DMS 273 (cell line): ENCODE data around the gene DCC.

Experiments used
- DNase-seq: peaks from one replicate; lab custom pipeline; 2025; ENCODE audit not compliant: unreplicated experiment; lab: John Stamatoyannopoulos, UW

DCC gene

DNA sequence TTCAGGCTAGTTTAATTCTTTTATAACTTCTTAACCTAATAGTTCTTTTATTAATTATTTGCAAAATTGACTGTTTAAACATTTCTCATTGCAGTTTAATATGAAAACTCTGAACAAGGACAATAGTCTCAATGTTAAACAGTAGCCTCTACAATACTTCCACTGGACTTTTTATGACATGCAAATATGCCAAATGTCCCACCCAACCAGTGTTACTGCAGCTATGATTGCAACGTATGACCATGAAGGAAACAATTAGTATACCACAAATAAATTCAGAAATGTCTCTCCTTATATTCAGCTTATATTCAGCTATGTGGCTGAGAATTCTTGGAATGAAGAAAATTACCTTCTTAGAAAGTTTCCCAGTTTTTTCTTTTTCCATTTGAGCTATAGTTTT lies 688.6 kb downstream of the DCC start:
- no peak for DNase-seq

DNA sequence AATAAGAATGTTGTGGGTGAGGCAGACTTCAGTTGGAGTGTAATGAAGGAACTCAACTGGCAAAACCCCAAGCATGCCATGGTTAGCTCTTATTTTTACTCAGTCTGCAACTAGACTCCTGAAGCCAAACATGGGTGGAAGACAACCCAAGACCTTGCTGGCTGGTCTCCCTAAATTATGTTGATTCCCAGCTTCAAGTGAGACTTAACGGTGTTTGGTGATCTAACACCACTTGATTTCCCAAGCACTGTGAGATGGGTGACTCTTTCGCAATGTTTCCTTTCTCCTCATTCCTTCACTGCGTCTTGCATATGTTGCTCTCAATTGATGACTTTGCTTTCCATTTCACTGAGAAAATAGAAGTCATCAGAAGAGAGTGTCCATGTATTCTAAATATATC lies 693.1 kb downstream of the DCC start:
- DNase-seq, result no peak

DNA sequence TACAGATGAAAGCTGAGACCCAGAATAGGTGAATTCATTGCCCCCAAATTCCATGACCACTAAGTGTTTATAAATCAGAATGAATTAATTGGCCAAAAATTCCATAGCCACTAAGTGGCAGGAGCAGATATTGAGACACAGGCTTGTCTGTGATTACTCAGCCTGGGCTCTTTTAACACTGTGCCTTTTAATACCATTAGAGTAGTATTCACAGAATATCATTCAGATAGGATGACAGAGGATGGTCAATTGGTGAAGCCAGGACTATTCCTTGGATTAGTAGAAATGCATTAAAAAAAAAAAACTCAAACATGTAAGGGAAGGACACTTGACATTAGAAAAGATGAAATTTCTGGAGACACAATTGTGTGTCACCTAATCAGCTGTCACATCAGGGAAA lies 698.6 kb downstream of the DCC start:
- DNase-seq, result no peak

DNA sequence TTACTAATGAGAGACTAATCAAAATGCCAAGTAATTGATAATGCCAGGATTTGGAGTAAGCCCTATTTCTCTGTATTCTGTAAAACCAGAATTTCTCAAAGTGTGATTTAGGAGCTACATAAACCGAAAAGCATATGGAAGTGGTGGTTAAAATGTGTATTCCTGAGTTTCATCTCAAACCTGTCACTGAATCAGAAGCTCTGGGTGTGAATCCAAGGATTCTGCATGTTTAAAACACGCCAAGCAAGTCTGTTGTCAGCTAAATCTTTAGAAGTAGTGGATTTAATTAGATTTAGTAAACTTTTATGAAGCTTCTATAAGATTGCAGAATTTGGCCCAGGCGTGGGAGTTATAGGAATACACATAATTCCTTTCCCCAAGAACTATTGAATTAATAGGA lies 700.3 kb downstream of the DCC start:
- no peak for DNase-seq

DNA sequence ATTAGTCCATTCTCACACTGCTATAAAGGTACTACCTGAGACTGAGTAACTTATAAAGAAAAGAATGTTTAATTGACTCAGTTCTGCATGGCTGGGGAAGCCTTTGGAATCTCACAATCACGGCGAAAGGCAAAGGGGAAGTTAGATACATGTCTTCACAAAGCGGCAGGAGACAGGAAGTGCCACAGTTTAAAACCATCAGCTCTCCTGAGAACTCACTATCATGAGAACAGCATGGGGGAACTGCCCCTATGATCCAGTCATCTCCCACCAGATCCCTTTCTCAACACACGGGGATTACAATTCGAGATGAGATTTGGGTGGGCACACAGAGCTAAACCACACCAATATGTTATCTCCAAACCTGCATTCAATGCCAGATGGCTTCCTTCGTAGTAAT lies 716.1 kb downstream of the DCC start:
- DNase-seq, result no peak

DNA sequence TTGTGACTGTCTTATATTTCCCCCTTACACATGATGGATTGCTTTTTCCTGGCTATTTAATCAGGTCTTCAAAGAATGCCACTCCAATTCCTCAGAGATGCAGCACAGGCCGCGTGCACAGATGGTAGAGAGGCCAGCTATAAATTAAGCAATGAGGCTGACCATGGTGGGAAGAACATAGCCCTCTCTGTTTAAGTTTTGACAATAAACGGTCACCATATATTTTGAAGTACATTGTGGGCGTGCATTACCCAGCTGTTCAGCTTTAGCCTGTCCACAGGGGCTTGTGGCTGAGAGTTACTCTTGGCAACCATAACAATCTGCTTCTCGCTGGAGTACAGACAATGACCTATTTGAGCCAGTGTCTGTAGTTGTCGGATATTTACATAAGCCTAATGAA lies 730.8 kb downstream of the DCC start:
- no peak for DNase-seq

DNA sequence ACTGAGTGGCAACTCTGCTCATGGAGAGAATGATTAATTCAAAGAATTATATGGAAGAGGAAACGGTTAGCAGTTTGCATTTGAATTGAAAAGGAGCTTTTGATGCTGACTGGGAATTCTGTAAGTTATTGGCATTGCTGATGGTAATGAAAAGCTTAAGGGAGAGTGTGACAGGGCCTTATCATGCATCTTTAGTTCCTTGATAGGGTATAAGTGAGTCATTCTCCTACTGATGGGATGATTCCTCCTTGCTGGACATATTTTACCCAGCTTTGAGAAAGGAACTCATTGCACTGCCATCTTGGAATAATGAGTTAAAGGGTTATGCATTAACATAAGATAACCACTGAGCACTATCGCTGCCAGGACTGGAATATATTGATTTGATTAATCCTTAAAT lies 740.7 kb downstream of the DCC start:
- DNase-seq, result no peak

DNA sequence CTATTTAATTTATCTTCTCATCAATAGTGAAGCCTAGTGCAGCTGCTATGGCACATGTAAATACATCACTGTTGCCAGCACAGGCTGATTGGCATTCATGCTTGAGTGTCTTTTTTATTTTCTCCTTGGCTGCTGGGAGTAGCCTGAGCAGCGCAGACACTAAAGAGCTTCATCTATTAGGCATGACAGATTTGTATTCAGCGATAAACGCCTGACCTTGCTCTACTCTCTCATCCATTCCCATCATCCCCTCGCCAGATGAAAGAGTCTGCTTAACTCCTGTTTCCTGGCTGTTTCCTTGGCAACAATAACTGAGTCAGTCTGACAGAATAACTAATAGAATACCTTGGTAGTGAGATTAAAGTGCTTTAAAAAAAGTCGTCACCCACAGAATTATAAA lies 753.6 kb downstream of the DCC start:
- no peak for DNase-seq

DNA sequence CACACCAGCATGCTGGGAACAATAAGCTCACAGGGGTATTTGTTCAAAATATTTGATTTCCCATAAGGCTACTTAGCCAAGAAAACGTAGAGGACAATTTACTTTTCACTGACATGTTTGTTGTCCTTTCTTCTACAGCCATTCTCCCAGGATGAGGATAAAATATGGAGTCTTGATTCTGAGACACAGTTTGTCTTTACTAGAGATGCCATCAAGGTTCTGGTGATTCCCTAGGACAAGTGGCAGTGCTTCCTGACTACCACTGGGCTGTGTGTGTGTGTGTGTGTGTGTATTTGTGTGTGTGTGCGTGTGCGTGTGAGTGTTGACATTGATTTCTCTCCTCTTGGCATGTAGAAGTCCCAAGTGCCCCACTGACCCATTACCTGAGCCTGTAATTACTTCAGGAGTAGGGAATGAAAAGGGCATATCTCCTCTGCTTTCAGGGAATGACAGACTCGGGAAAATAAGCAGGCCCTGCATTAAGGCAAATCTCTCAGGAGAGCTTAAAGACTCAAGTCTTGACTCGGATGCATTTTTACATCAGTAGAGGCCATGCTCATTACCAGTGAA lies 761.6 kb downstream of the DCC start:
- no peak for DNase-seq

DNA sequence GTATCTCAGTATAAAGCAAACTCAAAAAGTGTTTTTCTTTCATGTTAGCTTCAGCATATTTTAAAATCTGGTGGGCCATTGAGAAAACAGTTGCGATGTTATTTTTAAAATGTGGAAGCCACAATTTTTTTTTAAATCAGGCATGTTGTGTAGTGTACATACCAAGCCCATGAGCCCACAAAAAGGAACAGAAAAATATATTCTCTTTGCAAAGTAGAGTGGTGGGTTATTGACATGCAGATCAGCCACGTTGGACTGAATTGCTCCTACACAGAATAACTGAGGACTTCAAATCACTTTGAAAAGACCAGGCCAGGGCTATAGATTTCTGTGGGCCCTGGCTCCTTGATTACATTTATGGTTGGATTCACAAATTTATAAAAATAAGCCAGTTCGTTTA lies 774.4 kb downstream of the DCC start:
- DNase-seq, result no peak

DNA sequence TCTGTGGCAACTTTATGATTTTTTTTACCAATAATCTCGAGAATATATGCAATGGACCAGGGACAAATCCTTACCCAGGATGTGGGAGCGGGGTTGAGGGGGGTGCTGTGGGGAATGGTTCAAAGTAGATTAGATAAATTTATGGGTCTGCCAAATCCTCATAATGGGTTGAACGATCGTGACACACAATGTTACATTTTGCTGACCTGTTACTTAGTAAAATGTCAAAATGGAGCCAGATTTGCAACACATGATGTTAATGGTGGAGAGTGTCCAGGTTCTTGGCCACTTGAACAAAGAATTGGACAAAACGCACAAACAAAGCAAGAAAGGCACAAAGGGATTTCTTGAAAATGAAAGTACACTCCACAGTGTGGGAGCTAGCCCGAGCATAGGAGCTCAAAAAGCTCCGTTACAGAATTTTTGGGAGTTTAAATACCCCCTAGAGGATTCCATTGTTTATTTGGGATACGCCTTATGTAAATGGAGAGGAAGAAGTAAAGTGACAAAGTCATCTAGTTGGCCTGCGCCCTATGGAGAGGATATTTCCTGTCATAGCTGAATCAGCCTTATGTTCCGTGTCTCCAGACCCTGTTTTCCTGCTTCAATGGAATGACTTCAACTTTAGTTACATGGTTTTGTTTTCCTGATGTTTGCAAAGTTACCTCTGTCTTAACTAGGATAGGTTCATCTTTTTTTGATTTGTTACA lies 776.0 kb downstream of the DCC start:
- no peak for DNase-seq

DNA sequence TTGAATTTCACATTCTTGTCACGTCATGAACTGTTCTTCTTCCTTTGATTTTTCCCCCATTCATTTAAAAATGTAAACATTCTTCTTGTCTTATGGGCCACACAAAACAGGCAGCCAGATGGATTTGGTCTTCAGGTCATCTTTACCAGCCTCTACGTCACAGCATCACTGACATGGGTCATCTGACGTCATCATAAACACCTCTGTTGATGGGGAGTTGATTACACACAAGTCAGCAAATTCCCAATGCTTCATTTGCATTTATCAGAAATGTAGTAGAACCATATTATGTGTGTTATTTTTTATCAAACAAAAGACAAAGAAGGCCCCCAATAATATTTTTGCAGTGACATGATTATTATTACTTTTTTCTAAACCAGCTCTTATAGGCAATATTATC lies 777.9 kb downstream of the DCC start:
- no peak for DNase-seq

DNA sequence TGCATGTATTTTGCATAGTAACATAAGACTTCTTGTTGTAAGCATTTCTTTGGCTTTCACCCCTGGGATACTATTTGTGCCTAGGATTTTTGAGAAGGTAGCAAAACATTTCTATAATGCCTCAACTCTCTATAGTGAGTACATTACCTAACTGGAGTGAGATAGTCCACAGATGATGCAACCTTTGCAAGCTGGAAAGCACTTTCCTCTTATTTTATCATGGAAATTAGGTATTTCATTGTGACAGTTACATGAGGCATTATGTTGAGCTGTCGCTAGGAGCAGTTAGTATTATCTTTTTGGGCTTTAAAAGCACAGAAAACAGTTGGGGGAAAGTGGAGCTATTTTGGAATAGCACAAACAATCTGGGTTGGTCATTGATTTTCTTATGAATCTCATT lies 786.2 kb downstream of the DCC start:
- no peak for DNase-seq

DNA sequence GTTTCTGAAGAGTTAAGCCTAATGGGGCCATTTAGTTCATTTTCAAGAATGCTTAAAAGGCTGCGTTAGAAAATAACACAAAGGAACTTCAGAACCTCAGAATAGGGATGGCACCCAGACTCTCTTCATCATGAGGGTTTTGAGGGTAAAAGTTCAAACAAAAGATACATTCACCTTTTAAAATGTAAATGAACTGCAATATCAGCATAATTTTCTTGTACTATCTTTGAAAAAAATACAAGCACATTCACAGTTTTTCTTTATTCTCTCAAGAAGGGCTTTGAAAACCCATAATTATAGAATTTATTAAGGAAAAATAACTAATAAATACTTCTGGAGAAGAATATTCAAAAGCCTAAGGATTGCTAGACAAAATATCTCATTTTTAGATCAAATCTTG lies 791.0 kb downstream of the DCC start:
- no peak for DNase-seq

DNA sequence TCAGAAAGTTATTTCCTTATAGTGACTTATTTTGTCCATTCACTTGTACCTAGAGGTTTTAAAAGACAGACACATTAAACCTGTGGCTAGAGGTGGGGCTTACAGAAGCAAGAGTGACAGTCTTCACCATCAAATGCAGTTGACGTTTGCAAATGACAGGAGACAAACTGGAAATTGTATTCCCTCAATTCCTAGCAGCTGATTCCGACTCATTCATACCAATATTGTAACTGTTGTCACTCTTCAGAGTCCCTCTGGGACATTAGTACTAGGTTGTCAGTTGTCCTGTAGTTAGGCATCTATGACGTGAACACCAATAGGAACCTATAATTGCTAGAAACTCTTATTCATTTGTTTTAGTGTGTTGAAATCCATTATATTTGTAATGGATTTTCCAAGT lies 794.7 kb downstream of the DCC start:
- DNase-seq, result no peak

DNA sequence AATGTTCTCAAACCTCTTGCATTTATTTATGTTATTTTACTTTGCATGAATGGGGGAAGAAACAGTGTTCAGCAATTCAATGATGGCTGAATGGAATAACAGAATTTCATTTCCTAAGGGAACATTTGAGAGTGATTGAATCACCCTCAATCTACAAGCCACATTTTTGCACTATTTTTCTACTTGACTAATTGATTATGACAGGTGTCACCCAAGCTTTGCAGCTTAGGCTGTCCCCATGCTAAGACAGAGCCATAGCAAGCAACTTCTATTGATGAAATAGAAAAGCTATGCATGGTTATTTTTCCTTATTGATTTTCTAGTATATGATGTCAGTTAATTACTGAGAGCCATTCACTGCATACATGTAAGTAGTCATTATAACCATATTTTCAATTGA lies 795.7 kb downstream of the DCC start:
- no peak for DNase-seq

DNA sequence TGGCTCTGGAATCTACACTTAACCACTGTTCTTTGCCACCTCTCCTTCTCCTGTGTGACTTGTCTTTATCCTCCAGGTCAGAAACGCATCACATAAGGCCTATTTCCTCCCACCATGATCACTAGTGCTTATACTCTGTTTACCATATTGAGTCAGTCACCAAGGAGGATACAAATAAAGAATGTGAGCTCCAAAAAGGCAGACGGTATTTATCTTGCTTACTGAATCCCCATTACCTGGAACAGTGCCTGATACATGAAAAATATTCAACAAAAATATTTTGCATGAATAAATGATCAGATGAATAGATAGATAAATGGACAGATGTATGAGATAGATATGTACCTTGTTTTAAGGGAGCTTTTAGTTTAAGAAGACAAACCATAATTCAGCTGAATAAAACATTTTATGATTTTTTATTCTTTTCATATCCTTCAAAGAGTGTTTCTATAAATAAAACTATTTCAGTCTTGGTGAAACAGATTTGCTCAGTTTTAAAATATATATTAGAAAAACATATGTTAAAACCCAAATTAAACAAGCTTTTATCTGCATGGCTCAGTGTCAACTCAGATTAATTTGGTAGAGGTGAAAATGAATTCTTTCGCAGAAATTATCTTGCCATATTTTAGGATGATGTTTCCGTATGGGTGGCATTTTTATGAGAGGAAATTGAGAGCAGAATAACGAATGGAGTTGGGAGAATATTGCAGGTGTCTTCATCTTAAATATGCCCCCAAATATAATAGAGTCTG lies 799.9 kb downstream of the DCC start:
- no peak for DNase-seq

DNA sequence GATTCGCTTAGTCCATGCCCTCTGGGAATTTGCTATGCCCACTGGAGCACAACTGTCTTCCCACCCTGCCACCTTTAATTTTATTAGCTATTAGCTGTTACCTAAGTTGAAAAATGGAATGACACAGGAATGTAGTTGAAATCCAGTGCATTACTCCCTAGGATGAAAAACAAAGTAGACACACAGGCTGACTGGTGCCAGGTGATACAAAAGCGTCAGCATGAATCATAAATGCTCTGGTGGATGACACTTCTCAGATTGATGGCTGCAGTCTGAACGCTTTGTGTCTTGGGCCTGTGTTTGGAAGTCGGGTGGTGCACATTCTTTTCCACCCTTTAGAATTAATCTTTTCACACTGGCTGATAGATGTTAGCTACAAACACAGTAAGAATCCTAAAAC lies 802.0 kb downstream of the DCC start:
- no peak for DNase-seq

DNA sequence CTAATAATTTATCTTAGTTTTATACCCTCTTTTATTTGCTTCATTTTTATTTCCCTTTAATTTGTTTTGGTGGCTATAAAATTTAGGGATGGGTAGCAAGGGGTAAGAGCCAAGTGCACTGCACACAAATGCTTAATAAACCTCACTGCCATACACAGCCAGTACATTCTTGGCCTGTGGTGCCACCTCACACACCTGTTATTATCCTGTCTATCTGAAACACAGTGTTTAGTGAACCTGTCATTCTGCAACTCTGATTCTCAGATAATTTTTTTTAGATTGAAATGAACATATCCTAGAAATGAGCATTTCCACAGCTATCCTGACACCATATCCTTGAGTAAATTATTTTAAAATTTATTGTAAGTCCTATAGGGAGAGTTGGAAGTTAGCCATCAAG lies 807.5 kb downstream of the DCC start:
- DNase-seq, result peak; percentile 12

DNA sequence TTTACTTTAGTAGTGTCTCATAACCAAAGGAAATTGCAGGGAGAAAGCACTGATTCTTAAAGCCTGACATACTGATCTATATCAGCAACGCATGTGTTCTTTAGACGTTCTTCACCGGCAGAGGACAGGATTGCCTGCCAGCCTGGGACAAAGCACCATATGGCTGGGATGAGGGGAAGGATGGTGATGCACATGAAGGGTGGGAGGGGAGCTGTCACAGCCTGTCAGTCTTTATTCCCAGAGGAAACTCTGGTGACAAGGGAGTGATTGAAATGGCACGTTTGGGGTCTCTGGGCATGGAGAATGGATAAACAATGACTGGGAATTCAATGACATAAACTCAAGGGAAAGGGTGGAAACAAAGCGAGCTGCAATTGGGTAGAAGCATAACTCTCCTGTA lies 808.1 kb downstream of the DCC start:
- DNase-seq, result peak; percentile 61

DNA sequence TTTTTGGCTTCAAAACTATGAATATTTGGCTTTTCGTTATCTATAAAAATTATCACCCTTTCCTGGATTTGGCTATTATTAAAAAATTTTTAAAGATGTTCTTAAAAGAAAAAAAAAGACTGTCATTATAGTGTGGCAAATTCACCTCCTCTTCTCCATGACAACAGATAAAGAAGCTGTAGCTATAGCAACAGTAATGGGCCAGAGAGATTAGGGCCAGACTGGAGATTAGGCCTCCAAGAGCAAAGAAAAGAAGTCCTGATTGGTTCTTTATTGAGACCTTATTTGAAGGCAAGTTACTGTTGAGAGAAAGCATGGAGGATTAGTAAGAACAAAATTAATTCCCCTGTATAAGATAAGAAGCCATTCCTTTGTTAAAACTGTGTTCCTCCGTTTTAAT lies 812.5 kb downstream of the DCC start:
- no peak for DNase-seq

DNA sequence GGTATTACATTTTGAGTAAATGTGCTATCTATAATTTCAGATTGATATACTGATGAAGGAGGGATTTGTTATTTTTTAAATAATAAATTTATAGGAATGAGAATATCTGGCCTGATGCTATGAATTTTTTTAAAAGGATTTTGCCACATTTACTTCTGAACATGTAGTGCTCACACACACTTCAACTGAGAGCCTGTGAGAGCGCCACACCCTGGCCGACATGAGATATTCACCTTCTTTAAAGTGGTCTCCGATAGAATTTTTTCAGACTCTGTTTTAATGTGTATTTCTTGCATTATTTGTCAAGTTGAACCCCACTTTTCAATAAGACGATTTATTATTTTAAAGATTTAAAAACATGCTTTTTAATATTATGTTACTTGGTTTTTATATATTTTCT lies 813.3 kb downstream of the DCC start:
- DNase-seq, result peak; percentile 37

DNA sequence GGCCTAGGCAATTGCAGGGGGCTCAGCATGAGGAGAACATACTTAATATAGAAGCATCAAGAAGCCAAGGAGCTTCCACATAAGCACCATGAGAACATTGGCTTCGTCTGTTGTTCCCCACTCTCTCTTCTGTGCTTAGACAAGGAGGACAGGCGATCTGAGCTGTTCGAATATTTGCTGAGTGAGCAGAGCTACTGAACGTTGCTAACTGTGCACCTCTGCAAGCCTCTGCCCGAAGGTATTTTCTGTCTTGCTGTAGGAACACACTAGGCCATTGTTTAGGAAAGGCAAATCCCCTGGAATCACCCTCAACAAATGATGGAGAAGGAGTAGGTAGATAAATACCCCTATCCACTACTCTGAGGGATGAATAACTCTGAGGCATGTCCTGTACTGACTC lies 813.8 kb downstream of the DCC start:
- no peak for DNase-seq
